C4-2B (cell line): ENCODE data around the gene ROR2.

Experiments used
- H3K27ac ChIP-seq: fragments of 450-650 bp; 2 replicates; pipeline ENCODE4 v1.5.1; 2017
- ZFX ChIP-seq: fragments of 450-650 bp; IDR thresholded peaks from 2 replicates; pipeline ENCODE4 v1.6.1; 2017
- TF ChIP-seq, protein P1 (sequence below): fragments of 450-650 bp; conservative IDR thresholded peaks from 2 replicates; pipeline ENCODE4 v1.5.1; 2017; ENCODE audit warnings: mild to moderate bottlenecking

ROR2 gene

DNA sequence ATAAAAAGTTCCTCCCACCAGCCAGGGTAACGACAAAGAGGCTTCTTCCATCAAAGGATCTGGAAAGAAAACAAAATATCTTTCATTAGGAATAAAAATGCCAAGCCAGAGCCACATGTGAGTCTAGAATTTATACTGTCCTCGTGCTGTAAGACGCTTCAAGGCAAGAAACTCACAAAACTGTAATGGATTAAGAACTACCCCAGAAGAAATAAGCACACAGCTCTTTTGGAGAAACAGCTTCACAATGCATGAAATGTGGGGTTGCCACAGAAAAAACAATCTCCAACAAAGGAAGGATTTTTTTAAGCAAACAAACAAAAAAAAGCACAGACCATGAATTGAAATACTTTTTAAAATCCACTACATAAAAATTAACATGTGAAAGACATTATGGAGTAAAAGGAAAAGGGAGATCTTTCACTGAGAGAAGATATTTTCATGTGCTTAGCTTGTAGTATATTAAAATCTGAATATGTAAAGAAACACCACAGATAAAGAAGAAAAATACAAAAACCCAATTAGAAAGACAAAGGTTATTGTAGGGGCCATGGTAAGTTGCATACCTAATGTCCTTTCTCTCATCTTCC is 385.9 kb downstream of the ROR2 start:
- H3K27ac ChIP-seq: no peak overlapping the region
- TF ChIP-seq, protein P1, sequence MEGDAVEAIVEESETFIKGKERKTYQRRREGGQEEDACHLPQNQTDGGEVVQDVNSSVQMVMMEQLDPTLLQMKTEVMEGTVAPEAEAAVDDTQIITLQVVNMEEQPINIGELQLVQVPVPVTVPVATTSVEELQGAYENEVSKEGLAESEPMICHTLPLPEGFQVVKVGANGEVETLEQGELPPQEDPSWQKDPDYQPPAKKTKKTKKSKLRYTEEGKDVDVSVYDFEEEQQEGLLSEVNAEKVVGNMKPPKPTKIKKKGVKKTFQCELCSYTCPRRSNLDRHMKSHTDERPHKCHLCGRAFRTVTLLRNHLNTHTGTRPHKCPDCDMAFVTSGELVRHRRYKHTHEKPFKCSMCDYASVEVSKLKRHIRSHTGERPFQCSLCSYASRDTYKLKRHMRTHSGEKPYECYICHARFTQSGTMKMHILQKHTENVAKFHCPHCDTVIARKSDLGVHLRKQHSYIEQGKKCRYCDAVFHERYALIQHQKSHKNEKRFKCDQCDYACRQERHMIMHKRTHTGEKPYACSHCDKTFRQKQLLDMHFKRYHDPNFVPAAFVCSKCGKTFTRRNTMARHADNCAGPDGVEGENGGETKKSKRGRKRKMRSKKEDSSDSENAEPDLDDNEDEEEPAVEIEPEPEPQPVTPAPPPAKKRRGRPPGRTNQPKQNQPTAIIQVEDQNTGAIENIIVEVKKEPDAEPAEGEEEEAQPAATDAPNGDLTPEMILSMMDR: no peak
- TF ChIP-seq ZFX: no peak

DNA sequence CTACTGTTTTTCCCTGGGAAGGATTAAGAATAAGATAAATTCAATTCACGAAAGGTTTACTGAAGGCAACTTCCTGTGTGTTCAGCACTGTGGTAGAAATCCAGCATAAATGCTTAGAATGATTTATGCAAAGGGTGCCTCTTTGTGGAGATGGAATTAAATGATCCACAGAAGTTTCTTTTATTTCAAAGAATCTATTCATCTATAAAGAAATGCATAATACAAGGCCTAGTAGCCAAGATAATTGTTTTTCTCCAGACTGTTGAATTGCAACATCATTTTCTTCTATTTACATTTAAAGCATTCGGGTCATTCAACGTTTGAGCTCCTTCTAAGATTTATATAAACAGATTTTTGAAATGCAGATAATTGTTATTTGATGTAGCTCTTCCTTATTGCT is 387.6 kb downstream of the ROR2 start:
- TF ChIP-seq, protein P1: no peak
- TF ChIP-seq ZFX: no peak
- H3K27ac ChIP-seq: no peak overlapping the region

DNA sequence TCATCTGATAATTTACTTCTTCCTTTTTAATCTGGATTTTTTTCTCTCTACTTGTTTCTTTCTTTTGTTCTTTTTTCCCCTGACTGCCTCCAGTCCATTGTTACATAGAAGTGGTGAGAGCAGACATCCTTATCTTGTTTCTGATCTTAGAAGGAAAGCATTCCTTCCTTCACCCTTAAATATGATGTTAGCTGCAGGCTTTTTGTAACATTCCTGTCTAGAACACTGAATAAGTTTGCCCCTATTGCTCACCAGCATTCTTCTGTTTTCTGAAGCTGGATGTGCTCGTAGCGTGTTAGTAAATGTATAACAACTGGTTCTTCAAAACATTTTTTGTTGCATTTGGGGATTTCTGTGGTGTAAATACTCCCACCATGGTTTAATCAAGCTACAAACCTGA is 389.7 kb downstream of the ROR2 start:
- no peak for TF ChIP-seq ZFX
- TF ChIP-seq, protein P1: no peak
- H3K27ac ChIP-seq: no peak overlapping the region

DNA sequence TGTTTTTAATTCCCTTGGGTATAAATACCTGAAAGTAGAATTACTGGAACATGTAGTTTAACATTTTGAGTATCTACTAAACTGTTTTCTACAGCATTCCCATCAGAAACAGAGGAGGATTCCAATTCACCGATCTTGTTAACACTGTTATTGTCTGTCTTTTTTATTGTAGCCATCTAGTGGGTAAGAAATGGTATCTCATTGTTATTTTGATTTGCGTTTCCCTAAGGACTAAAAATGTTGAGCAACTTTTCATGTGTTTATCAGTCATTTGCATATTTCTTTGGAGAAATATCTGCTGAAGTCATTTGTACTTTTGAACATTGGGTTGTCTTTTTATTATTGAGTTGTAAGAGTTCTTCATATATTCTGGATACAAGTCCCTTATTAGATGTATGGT is 391.1 kb downstream of the ROR2 start:
- no peak overlapping the region for H3K27ac ChIP-seq
- no peak for TF ChIP-seq ZFX
- TF ChIP-seq, protein P1: peak; percentile 19

GRCh38 chr9:91558395-91558794 is 391.6 kb downstream of the ROR2 start:
- TF ChIP-seq, protein P1: no peak
- TF ChIP-seq ZFX: no peak

DNA sequence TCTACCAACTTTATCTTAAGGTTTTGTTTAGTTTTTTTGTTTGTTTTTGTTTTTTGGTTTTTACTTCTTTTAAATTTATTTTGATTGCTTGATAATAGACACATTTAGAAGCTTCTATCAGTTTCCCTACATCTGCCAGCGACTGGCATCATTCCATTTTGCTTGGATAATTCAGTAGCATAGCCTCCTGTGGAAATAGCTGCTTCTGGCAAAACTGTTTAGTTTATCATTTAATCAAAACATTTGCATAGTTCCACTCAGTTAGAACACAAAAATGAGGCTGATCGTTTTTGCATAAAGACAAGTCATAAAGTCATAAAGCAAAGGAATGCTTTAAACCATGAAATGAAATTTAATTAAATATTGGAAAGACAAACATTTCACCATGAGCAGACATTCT is 392.7 kb downstream of the ROR2 start:
- TF ChIP-seq ZFX: no peak
- TF ChIP-seq, protein P1: no peak

More at GRCh38 chr9:91558395-91558794, 391.6 kb downstream of the ROR2 start:
- no peak overlapping the region for H3K27ac ChIP-seq

GRCh38 chr9:91555132-91555531 is 394.9 kb downstream of the ROR2 start:
- no peak overlapping the region for H3K27ac ChIP-seq
- TF ChIP-seq, protein P1: no peak
- no peak for TF ChIP-seq ZFX

More for the DNA sequence above, 392.7 kb downstream of the ROR2 start:
- H3K27ac ChIP-seq: no peak overlapping the region
